GM20431 (cell line): Measurements from ENCODE around the gene LYPD5.
"Not testable (repeated sequence)": the region's sequence is repeated elsewhere in the genome, so short reads cannot be mapped to it uniquely, and the experiment has no call there.

Experiments used
- in situ Hi-C: fragments of 300-500 bp; cut with MseI, MboI; formaldehyde crosslinking; loops from one replicate; pipeline ENCODE4 v1.15.0; 2020; ENCODE audit warnings: low sequenced_read_pairs; ENCODE audit not compliant: unreplicated experiment

LYPD5 gene

DNA sequence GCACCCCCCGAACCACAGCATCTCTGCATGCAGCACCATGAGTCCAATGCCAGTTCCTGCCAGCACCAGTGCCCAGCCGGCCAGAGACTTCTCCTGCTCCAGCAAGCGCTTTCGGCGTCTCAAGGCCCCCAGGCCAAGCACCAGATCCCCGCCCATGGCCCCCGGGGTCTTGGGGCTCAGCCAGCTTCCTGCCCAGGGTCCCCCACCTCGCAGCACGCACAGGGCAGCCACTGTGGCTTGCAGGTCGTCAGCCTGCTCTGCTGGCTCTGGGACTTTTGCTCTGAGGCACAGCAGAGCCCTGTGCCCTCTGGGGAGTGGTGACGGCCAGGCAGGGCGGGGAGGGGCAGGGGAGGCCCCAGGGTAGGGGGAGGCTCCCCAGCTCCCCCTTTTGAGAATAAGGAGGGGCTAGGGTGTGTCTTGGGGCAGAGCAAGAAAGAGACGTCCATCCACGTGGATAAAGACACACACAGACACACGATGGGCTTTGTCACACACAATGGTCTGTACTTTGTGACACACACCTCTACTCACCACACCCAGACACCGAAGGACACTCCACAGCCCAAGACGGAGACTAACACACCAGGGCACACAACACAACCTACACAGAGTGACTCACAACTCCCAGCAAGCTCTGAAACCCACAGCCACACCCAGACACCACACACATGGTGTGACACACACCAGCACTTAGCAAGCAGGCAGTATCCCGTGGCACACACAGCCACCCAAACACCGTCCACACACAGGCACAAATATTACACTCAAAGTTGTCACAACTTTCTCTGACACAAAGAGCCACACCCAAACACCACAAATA is 21.3 kb downstream of the LYPD5 start, which contains the start of gene KCNN4:
Gene KCNN4 (minus strand): TSS at position 268 of the 820 bp plus-strand sequence. CDS start 112 bp downstream, at position 156.
- in situ Hi-C loops, result loop anchor here (5.0 kb wide), 1 partner anchor 34 kb away; no protein-coding TSS in a partner anchor

DNA sequence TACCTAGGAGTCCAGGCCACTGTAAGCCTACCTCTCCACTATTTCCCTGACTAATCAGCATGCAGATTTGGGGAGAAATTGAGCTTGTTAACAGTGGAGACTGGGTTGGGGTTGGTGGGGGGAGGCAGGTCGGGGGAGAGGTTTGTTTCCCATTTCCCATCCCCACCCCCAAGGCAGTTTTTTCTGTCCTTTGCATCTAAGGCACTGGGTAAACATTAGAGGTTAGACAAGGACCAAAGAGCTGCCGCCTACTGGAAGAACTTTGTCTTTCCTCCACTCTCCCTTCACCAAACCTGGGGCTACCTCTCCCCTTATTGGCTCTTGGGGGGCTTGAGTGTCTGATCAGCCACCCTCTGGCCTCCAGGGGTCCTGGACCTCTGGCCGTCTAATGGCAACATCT is 22.4 kb downstream of the LYPD5 start:
- in situ Hi-C loops, result loop anchor here (5.0 kb wide), 1 partner anchor 33 kb away; no protein-coding TSS in a partner anchor

DNA sequence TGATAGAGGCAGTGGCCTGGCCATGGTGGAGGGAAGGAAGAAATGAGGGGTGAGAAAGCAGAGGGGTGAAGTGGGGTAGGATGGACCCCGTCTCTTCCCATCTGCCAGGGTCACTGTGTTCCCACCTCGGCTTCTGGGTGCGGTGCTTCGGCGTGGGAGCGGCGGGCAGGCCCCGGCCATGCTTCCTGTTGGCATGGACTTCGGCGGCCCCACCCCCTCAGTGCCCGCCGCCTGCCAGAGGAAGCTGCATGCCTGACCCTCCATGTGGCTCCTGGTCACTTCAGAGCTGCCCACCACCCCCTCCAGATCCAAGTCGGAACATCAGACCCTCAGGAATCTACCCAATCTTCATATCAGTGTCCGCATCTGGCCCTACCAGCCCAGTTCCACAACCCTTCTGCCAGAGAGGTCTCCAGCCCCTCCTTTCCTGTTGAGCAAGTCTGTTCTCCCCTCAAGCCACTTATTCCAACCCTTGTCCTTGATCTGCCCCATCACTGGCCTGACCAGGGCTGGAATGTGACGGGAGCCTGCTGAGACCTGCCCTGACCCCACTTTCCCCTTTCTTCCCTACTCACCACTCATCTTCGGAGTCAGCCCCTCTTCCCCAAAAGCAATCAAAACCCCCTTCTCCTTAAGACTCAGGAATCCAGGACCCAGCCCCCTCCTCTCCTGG is 23.0 kb downstream of the LYPD5 start:
- in situ Hi-C loops, result no loop called here

GRCh38 chr19:43778651-43779050 is 23.6 kb downstream of the LYPD5 start:
- in situ Hi-C loops, result no loop called here

DNA sequence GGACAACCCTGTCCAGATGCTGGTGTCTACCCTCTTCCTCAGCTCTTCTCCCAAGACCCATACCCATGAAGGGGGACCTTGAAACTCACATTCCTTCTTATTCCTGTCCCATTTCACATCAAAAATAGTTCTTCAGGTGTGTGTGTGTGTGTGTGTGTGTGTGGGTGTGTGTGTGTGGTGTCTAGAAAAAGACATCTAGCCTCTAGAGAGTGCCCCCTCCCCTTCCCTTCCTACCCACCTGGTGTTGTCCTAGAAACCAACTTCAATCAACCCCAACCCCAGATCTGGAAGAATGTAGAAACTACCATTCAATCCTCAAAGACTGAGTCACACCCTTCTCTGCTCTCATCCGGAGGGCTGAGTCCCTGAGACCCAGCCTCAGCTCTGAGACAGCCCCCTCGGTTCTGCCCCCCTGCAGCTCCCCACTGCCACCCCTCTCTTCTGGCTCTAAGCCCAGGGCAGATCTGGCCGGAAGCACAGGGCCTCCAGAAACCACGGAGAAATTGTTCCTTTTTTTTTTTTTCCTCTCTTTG is 25.0 kb downstream of the LYPD5 start:
- in situ Hi-C loops, result no loop called here

GRCh38 chr19:43776286-43776685 is 26.0 kb downstream of the LYPD5 start:
- in situ Hi-C loops, result no loop called here

DNA sequence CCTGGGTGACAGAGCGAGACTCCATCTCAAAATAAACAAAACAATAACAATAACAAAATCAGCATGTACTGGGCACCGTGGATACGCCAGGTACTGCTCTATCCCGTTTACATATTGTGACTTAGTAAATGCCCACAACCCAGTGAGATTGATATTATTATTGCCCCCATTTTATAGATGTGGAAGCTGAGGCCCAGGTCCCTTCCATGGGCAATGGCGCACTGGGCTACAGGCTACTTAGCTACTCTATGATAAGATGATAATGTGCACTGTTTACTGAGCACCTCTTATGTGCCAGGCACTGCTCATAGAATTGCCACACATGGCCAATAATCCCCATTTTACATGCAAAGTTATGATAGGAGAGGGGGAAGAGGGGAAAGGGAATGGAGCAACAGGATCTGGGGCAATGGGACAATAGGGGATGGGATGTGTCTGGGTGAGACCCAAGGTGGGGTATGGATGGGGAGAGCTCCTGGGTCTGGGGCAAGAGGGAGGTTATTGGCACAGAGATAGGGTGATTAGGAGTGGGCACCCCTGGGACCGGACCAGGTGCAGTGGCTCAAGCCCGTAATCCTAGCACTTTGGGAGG is 26.9 kb downstream of the LYPD5 start:
- in situ Hi-C loops, result no loop called here

- in situ Hi-C loops, result not testable (repeated sequence)
Measured at GRCh38 chr19:43774940-43775258, 27.3 kb downstream of the LYPD5 start.

- in situ Hi-C loops, result no loop called here
Measured at GRCh38 chr19:43774103-43774939, 27.9 kb downstream of the LYPD5 start.

GRCh38 chr19:43773725-43774102 is 28.5 kb downstream of the LYPD5 start:
- in situ Hi-C loops, result no loop called here

GRCh38 chr19:43769256-43769655 is 33.0 kb downstream of the LYPD5 start:
- in situ Hi-C loops, result no loop called here

DNA sequence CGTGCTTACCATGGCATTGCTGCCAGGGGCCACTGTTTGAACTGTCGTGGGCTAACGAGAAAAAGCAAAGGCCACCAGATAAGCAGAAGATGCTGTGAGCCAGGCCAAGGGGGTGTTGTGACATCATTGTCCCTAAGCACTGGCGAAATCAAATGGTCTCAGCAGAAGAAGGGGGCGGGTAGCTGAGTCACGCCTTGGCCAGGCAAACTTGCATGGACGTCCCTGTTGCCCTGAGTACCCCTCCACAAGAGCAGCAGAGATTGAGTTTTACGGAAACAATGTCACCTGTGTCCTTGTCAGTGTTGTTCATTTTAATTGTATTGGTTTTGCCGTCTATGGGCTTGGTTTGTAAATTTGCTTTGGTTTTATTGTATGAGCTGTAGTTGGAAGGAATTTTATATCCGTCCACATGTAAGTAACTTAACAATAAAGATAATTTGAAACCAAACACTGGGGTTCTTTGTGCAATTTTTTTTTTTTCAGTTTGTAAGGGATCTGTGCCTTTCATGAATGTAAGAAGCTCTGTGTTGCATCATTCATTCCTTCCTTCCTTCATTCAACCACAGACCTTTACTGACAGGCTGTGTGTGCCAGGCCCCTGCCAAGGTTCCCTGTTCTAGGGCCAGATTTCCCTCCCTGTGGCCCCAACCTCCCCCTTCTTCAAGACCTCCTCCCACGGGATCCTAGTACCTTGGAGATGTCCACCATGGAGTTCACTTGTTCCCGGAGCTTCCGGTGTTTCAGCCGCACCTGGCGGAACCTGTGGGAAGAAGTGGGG is 33.8 kb downstream of the LYPD5 start:
- in situ Hi-C loops, result no loop called here

GRCh38 chr19:43767818-43768217 is 34.4 kb downstream of the LYPD5 start:
- in situ Hi-C loops, result no loop called here

- in situ Hi-C loops, result no loop called here
Measured at GRCh38 chr19:43767316-43767715, 34.9 kb downstream of the LYPD5 start.

DNA sequence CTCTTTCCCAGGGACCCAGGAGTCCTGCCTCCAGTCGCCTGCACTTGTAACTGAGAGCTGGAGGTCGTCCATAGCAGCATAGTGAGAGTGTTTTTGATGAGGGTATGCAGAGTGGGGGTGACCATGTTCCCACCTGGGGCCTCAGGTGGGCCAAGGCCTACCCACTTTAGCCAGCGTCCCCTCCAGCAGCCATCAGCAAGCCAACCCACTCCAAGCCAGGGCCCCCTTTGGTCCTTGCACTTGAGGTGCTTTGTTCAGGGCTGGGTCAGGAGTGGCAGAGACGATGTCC is 35.5 kb downstream of the LYPD5 start:
- in situ Hi-C loops, result no loop called here

DNA sequence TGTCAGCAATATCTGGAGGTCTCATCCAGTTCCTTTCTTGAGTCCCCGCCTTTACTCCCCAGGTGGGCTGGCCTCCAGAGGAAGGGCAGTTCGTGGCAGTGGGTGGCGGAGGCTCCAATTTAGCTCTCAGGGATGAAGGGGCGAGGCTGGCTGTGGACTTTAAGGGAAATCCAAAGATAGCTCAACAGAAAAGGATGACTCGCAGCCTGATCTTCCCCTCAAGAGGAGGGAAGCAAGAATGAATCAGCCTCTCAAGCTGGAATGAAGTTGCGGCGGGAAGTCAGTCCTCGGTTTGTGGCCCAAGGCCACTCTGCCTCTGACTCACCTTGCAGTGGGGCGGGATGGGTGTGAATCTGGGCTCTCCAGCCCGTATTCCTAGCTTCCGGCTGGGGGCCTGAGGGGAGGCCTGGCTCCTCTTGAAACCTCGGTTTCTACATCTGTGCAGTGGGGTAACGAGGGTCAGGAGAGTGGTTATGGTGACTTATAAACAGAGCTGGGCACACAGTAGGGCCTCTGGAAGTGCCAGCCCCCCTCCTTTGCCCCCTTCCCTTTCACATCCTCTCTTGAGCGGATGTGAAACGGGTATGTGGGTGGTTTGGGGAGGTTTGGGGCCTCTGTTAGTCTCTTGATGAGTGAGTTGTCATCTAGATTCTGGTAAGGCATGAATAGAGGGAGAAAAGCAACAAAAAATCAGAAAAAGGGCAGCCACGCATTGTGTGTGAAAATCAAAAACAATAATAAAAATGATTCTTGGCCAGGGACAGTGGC is 37.0 kb downstream of the LYPD5 start:
- in situ Hi-C loops, result no loop called here

- in situ Hi-C loops, result not testable (repeated sequence)
Measured at GRCh38 chr19:43764684-43765083, 37.6 kb downstream of the LYPD5 start.

DNA sequence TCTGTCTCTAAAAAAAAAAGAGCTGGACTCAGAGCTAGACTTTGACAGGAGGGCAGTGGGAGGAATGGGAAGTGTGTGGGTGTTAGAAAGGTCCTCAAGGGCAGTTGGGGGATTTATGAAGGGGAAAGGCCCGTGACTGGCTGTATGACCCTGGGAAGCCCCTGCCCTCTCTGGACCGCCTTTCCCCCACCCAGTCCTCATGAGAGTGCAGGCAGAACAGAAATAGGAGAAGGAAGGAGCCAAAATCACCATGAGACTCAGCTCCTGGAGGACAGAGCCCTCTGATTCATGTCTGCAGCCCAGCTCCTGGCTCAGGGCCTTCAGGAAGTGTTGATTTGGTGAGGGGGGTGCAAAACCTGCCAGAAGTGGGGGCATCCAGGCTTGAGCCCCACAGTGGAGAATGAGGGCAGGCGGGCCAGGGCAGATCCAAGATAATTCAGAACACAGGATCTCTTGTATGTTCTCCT is 38.7 kb downstream of the LYPD5 start:
- in situ Hi-C loops, result no loop called here

DNA sequence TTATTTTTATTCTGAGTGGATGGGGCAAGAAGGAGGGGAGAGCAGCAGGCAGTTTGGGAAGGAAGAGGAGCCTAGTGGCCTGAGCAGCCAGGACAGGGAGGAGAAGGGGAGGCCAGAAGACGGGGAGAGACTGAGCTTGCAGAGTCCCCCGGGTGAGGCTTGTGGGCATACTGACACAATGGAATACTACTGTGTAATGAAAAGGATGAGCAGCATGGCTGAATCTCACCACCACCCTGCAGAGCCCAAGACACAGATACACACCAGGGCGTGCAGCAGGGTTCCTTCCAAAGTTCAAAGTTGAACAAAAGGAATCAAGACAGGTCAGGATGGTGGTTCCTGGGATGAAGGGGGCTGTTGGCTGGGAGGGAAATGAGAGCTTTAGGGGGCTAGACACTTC is 39.4 kb downstream of the LYPD5 start:
- in situ Hi-C loops, result no loop called here
